GM12873 (cell line): ENCODE results near the gene BTBD9.

Experiments
- TF ChIP-seq, protein P1 (sequence below): IDR thresholded peaks from 2 replicates; pipeline ENCODE4 v1.5.1; 2012; ENCODE audit warnings: low read depth, mild to moderate bottlenecking, moderate library complexity, low read length, control low read depth; ENCODE audit not compliant: insufficient read depth; ENCODE audit errors: missing control alignments

The BTBD9 gene

DNA sequence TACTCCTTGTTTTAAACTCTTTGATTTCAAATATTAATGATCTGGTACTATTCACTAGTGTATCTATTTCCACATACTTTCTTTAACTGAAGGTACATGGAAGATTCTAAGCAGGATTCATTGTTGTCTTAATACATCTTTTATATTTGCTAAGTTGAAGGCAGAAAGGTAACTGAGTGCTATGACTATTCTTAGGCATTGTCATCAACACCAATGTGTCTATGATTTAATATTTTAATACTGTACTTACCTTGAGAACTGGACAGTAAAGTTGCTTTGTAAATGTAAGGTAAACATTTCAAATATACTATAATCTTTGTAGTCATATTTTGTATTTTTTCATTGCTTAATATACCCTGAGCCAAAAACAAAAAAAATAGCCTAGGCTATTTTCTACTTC lies 8.9 kb upstream of the BTBD9 start:
- TF ChIP-seq, protein P1, sequence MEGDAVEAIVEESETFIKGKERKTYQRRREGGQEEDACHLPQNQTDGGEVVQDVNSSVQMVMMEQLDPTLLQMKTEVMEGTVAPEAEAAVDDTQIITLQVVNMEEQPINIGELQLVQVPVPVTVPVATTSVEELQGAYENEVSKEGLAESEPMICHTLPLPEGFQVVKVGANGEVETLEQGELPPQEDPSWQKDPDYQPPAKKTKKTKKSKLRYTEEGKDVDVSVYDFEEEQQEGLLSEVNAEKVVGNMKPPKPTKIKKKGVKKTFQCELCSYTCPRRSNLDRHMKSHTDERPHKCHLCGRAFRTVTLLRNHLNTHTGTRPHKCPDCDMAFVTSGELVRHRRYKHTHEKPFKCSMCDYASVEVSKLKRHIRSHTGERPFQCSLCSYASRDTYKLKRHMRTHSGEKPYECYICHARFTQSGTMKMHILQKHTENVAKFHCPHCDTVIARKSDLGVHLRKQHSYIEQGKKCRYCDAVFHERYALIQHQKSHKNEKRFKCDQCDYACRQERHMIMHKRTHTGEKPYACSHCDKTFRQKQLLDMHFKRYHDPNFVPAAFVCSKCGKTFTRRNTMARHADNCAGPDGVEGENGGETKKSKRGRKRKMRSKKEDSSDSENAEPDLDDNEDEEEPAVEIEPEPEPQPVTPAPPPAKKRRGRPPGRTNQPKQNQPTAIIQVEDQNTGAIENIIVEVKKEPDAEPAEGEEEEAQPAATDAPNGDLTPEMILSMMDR = no peak

DNA sequence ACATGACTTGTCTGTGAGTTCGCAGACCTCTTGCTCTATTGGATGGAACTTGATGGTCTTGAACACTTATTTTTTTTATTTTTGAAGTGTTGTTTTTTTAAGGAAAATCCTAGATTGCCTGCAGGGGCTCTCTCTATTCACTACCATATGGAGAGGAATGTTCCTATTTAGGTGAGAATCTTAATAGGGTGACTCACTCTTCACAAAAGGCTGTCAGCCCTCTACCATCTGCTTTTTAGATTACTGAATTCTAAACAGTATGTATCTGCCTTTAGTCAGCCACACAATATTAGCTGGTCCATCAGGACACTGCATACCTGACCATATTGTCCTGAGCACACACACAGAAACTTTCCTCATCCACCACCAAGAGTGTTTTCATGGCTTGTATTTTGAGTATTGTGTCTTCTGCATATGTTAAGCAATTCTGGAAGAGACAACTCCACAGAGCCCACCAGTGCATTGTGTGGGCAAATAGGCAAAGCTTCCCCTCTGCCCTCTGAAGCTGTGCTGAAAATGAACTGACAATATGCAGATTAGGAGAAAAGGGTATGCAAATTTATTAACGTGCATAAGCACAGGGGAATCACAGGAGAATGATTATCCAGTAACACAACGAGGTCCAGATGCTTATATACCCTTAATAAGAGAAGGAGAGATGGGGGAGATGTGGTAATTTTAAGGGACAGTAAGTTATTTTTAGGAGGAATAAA lies 6.6 kb upstream of the BTBD9 start:
- TF ChIP-seq, protein P1 = no peak

DNA sequence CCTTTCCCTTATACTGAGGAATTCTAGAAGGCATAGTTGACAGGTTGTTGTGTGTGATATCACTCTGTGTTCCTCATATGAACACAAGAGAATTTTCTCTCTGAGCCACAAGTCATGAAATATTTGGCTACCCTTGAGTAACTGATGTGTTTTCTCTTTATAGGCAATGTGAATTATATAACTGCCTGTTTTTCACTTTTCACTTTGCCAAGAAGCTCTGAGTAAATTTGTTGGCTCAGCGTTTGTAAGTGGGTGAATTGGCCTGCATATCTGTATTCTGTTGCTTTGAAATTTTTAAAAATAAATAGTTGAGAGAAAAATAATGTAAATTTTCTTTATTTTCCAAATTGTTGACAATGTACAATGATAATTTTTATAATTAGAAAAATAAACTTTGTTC lies 5.2 kb upstream of the BTBD9 start:
- TF ChIP-seq, protein P1 = no peak

DNA sequence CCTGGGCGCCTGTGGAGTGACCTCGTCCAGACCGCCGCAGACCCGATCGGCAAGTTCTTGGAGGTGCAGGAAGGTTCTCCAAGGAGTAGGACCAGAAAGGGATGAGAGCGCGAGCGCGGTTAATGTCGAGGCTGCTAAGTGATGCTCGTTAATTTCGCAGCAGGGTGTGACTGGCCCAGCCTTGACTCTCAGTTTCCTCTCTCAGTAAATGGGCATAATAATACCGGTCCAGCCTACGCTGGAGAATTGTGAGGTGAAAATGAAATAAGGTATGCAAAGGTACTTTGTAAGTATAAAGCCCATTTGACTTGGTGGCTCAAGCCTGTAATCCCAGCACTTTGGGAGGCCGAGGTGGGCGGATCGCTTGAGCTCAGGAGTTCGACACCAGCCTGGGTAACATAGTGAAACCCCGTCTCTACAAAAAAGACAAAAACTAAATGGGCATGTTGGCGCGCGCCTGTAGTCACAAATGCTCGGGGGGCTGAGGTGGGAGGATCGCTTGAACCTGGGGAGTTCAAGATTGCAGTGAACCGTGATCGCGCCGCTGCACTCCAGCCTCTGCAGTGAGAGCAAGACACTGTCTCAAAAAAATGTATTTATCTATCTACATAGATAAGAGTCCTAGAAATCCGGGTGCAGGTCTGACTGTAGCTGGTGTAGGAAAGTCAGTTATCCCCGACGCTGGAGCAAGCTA lies 634 bp upstream of the BTBD9 start:
- TF ChIP-seq, protein P1 = no peak

DNA sequence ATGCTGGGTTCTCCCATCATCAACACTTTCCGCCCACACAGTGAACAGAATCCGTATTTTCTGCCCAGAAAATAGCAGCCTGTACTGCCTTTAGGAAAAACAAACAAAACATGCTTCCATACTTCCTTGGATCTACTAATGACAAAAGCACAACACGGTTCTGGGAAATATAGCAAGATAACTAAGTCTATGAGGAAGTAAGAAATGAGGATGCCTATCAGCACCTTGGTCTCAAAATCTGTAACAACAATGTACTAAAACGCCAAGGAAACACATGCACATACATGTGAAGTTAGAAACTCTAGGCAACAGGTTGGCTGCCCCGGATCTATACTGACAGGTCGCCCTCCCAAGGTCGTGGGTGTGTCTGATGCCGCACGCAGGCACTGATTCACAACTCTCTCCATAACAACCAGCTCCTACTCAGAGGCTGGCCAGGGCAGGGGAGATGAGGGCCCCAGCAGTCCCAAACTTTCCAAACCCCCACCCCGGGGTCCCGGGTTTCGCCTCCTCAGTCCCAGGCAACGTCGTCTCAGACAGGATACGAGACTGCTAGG lies 710 bp downstream of the BTBD9 start:
- TF ChIP-seq, protein P1 = no peak

DNA sequence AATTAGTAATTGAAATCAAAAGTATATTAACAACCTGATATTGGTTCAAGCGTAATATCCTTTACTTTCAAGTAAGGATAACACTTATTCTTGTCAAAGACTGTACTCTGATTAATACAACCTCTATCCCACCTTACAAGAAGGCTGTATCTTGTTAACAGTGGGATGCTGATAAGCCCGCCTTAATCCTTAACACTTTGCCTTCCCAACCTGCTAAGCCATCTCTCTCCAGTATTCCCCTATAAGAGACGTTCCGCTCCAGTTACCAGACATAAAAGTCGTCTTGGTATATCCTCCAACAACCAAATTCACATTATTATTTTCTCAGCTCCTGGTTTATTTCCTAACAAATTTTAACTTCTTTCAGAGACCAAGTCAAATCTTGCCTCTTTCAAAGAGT lies 2.0 kb downstream of the BTBD9 start:
- TF ChIP-seq, protein P1 = no peak

DNA sequence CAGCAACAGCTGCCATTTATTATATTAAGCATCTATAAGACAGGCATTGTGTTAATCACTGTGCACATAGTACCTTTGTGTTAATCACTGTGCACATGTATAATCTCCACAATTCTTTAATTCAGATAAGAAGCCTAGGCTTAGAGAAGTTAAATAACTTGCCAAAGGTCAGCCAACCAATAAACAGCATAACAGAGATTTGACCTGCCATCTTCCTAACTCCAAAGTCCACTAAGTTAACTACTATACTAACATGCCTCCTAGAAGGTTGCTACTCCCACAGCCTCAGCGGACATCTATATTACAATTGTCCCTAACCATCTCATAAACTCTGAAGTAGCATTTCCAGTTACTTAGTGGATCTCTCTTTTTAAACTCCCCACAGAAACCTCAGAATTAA lies 3.7 kb downstream of the BTBD9 start:
- TF ChIP-seq, protein P1 = no peak
